Neural cell (in vitro differentiated cells): ENCODE data around the gene TP53I13. TPM values are rescaled to one million over a fixed set of nuclear protein-coding genes. Genes with fewer than 3 reads are reported as not detected.

Experiments
- H2AFZ ChIP-seq: fragments of 200-600, 300-800 bp; sonication (generic), shearing (Covaris generic); 2 replicates; pipeline ENCODE4 v1.6.0; 2014; ENCODE audit warnings: low read depth, mild to moderate bottlenecking, antibody characterized with exemption, low read length, moderate library complexity
- H3F3A ChIP-seq: fragments of 200-600 bp; shearing (Covaris generic); 2 replicates; pipeline ENCODE4 v1.6.1; 2016; ENCODE audit warnings: mild to moderate bottlenecking, moderate library complexity, mixed read lengths, antibody characterized with exemption, low read length; ENCODE audit not compliant: insufficient read depth, poor library complexity, severe bottlenecking
- H3K27ac ChIP-seq: fragments of 200-600, 300-800 bp; sonication (generic), shearing (Covaris generic); 2 replicates; pipeline ENCODE4 v1.5.1; 2014; ENCODE audit warnings: mild to moderate bottlenecking, low read length, moderate library complexity
- H3K27me3 ChIP-seq: fragments of 300-800, 200-600 bp; sonication (generic), shearing (Covaris generic); 2 replicates; pipeline ENCODE4 v1.6.0; 2014; ENCODE audit warnings: mild to moderate bottlenecking, low read depth, low read length, moderate library complexity; ENCODE audit not compliant: insufficient read depth
- H3K36me3 ChIP-seq: fragments of 300-800, 200-600 bp; sonication (generic), shearing (Covaris generic); 2 replicates; pipeline ENCODE4 v1.5.1; 2014; ENCODE audit warnings: mild to moderate bottlenecking, antibody characterized with exemption, low read length, moderate library complexity; ENCODE audit not compliant: insufficient read depth
- H3K4me2 ChIP-seq: fragments of 300-800, 200-600 bp; sonication (generic), shearing (Covaris generic); 2 replicates; pipeline ENCODE4 v1.6.0; 2014; ENCODE audit warnings: mild to moderate bottlenecking, low read length
- H3K4me3 ChIP-seq: fragments of 300-800, 200-600 bp; sonication (generic), shearing (Covaris generic); 2 replicates; pipeline ENCODE4 v1.5.1; 2014; ENCODE audit warnings: mild to moderate bottlenecking, low read length, moderate library complexity
- H3K79me2 ChIP-seq: fragments of 200-600 bp; shearing (Covaris generic); replicated peaks from 2 replicates; pipeline ENCODE4 v1.6.0; 2014; ENCODE audit warnings: mild to moderate bottlenecking, low read length, moderate library complexity; ENCODE audit not compliant: insufficient read depth
- H3K9ac ChIP-seq: fragments of 300-800, 200-600 bp; sonication (generic), shearing (Covaris generic); 2 replicates; pipeline ENCODE4 v1.6.1; 2016; ENCODE audit warnings: mild to moderate bottlenecking, low read length, mixed read lengths
- H3K9me2 ChIP-seq: fragments of 200-600 bp; shearing (Covaris generic); 2 replicates; pipeline ENCODE4 v1.6.1; 2016; ENCODE audit warnings: mild to moderate bottlenecking, low read length, mixed read lengths; ENCODE audit not compliant: insufficient read depth
- H3K9me3 ChIP-seq: fragments of 200-600, 300-800 bp; sonication (generic), shearing (Covaris generic); 2 replicates; pipeline ENCODE4 v1.6.1; 2016; ENCODE audit warnings: mild to moderate bottlenecking, mixed run types, low read length, moderate library complexity, mixed read lengths
- H4K20me1 ChIP-seq: fragments of 200-600 bp; shearing (Covaris generic); 2 replicates; pipeline ENCODE4 v1.6.1; 2016; ENCODE audit warnings: mild to moderate bottlenecking, mixed run types; ENCODE audit not compliant: insufficient read depth
- EP300 ChIP-seq: fragments of 450-650 bp; conservative IDR thresholded peaks from 2 replicates; pipeline ENCODE4 v1.6.1; 2014; ENCODE audit warnings: antibody characterized with exemption, mild to moderate bottlenecking, moderate library complexity; ENCODE audit not compliant: poor library complexity, severe bottlenecking
- EZH2 ChIP-seq: fragments of 200-600, 300-800 bp; shearing (Covaris generic), sonication (generic); IDR thresholded peaks from 2 replicates; pipeline ENCODE4 v1.6.1; 2014; ENCODE audit warnings: antibody characterized with exemption, low read length, borderline replicate concordance, mild to moderate bottlenecking; ENCODE audit not compliant: insufficient read depth, poor library complexity, severe bottlenecking
- MXI1 ChIP-seq: fragments of 450-650 bp; conservative IDR thresholded peaks from 2 replicates; pipeline ENCODE4 v1.6.1; 2014; ENCODE audit warnings: antibody characterized with exemption, mild to moderate bottlenecking; ENCODE audit not compliant: poor library complexity, severe bottlenecking
- POLR2AphosphoS5 ChIP-seq: IDR thresholded peaks from 2 replicates; pipeline ENCODE4 v1.6.1; 2012
- RAD21 ChIP-seq: fragments of 450-650 bp; conservative IDR thresholded peaks from 2 replicates; pipeline ENCODE4 v1.6.1; 2014; ENCODE audit warnings: antibody characterized with exemption, mild to moderate bottlenecking, moderate library complexity
- SMC3 ChIP-seq: fragments of 450-650 bp; conservative IDR thresholded peaks from 2 replicates; pipeline ENCODE4 v1.6.1; 2014; ENCODE audit warnings: antibody characterized with exemption, mild to moderate bottlenecking, moderate library complexity; ENCODE audit not compliant: poor library complexity
- TAF1 ChIP-seq: IDR thresholded peaks from 2 replicates; pipeline ENCODE4 v1.6.1; 2012; ENCODE audit warnings: low read depth
- polyA plus RNA-seq: library from polyadenylated mRNA; depleted of rRNA; stranded (reverse); fragments of >200 nt; gene quantifications from 2 replicates; pipeline ENCODE4 v1.2.3, GENCODE V29; 2014
- TF ChIP-seq, protein P1 (sequence below): fragments of 450-650 bp; IDR thresholded peaks from 2 replicates; pipeline ENCODE4 v1.5.1; 2014; ENCODE audit warnings: antibody characterized with exemption, mild to moderate bottlenecking, moderate library complexity; ENCODE audit not compliant: poor library complexity, severe bottlenecking
- TF ChIP-seq, protein P2 (sequence below): IDR thresholded peaks from 2 replicates; pipeline ENCODE4 v1.6.1; 2012; ENCODE audit warnings: borderline replicate concordance

The TP53I13 gene
- polyA plus RNA-seq, 1 donor from 2014 or later: 18.4 TPM

DNA sequence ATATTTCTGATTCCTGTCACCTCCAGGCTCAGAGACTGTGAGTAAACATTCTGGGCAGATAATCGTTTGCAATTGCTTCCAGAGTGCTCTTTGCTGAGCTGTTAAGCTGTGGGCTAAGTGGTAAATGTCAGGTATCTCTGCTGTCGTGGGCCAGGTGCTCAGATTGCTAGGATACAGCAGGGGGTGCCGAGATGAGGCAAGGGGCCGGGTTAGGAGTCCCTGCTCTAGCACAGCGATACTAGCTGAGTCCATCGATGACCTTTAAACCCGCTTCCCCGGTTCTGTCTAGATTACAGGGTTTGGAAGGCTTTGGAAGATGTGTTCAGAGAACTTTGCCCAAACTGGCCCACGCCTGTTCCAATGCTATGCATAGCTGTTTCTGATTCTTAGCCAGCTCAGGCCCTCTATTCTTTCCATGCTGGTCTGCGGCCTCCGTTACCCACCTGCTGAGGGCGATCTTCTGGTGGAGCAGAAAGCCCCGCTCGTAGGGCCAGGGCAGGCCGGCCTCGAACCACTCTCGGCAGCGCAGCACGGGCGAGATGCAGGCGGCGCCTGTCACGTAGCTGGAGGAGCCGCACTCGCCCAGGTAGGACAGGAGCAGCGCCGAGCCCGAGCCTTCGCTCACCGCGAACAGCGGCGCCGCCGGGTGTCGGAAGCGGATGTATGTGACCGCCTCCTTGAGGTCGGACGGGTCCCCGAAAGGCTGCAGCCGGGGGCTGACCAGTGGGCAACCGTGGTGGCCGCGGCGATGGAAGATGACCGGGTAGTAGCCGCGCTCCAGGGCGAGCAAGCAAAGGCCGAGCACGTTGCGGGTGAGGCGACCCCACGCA is 2.6 kb upstream of the TP53I13 start:
- Histone ChIP-seq H3F3A (no peaks in the 10 kb centered on the region), H2AFZ (no peak overlapping the region), H4K20me1 (no peaks in the 10 kb centered on the region), H3K9me3 (no peaks in the 10 kb centered on the region), H3K27me3 (peaks cover 44% of the 10 kb centered on the region), H3K4me3 (peak overlapping the region; percentile 48), H3K36me3 (no peaks in the 10 kb centered on the region), H3K9me2 (no peaks in the 10 kb centered on the region), H3K4me2 (no peak overlapping the region), H3K9ac (no peak overlapping the region), H3K27ac (no peak overlapping the region), H3K79me2 (no peaks in the 10 kb centered on the region)
- TF ChIP-seq TAF1 (no peak), EZH2 (no peak), RAD21 (no peak), SMC3 (no peak), MXI1 (no peak), POLR2AphosphoS5 (peak; percentile 89), EP300 (peak; percentile 52)
- TF ChIP-seq, protein P1, sequence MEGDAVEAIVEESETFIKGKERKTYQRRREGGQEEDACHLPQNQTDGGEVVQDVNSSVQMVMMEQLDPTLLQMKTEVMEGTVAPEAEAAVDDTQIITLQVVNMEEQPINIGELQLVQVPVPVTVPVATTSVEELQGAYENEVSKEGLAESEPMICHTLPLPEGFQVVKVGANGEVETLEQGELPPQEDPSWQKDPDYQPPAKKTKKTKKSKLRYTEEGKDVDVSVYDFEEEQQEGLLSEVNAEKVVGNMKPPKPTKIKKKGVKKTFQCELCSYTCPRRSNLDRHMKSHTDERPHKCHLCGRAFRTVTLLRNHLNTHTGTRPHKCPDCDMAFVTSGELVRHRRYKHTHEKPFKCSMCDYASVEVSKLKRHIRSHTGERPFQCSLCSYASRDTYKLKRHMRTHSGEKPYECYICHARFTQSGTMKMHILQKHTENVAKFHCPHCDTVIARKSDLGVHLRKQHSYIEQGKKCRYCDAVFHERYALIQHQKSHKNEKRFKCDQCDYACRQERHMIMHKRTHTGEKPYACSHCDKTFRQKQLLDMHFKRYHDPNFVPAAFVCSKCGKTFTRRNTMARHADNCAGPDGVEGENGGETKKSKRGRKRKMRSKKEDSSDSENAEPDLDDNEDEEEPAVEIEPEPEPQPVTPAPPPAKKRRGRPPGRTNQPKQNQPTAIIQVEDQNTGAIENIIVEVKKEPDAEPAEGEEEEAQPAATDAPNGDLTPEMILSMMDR: peak; percentile 26
- TF ChIP-seq, protein P2, sequence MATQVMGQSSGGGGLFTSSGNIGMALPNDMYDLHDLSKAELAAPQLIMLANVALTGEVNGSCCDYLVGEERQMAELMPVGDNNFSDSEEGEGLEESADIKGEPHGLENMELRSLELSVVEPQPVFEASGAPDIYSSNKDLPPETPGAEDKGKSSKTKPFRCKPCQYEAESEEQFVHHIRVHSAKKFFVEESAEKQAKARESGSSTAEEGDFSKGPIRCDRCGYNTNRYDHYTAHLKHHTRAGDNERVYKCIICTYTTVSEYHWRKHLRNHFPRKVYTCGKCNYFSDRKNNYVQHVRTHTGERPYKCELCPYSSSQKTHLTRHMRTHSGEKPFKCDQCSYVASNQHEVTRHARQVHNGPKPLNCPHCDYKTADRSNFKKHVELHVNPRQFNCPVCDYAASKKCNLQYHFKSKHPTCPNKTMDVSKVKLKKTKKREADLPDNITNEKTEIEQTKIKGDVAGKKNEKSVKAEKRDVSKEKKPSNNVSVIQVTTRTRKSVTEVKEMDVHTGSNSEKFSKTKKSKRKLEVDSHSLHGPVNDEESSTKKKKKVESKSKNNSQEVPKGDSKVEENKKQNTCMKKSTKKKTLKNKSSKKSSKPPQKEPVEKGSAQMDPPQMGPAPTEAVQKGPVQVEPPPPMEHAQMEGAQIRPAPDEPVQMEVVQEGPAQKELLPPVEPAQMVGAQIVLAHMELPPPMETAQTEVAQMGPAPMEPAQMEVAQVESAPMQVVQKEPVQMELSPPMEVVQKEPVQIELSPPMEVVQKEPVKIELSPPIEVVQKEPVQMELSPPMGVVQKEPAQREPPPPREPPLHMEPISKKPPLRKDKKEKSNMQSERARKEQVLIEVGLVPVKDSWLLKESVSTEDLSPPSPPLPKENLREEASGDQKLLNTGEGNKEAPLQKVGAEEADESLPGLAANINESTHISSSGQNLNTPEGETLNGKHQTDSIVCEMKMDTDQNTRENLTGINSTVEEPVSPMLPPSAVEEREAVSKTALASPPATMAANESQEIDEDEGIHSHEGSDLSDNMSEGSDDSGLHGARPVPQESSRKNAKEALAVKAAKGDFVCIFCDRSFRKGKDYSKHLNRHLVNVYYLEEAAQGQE: no peak

DNA sequence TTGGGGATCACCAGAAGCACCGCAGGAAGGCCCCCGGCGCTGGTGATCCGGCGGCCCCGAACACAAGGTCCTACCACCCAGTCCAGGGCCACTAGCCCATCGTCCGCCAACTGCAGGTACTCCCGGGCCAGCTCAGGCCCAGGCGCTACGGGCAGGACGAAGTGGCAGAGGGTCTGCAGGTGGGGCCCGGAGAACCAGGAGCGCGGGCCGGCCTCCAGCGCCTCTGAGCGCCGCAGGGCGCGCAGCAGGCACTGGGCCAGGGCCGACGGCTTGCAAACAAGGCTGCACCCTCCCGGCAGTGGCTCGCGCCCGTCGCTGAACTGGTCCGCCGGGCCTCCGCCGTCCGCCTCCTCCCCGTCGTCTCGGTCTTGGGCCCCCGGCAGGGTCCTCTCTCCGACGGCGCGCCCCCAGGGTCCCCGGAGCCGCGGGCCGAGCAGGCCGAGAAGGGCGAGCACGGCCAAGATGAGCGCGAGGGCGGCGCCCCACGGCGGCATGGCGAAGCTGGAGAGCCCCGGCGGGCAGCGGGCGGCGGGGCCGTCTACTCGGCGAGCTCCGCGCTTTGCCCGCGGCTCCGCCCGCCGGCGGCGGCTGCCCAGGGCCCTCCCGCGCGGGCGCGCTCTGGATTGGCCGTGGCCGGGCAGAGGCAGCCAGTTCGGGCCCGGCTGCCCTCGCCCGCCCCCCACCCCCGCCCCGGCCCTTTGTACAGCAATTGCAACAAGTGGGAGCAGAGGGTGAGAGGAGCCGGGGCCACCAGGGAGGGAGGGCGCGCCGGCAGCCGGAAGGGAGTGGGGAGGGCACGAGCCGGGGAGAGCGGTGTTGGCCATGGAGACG is 1.8 kb upstream of the TP53I13 start, which contains the start of gene ABHD15:
ABHD15 (minus strand) TSS at position 565 of the 831 bp plus-strand sequence; CDS start at position 494, 71 bp downstream.
- H3K4me2 ChIP-seq: peak within 1 kb of the TSS; percentile 58
- H3K27ac ChIP-seq: no peak within 1 kb of the TSS
- no peaks in the 10 kb centered on the region for H3K79me2 ChIP-seq
- no peaks in the 10 kb centered on the region for H3K36me3 ChIP-seq
- no peaks in the 10 kb centered on the region for H4K20me1 ChIP-seq
- H3K9me2 ChIP-seq: no peaks in the 10 kb centered on the region
- H2AFZ ChIP-seq: no peak within 1 kb of the TSS
- no peaks in the 10 kb centered on the region for H3K9me3 ChIP-seq
- H3K9ac ChIP-seq: peak within 1 kb of the TSS; percentile 34
- TF ChIP-seq, protein P2: no peak
- TF ChIP-seq TAF1 (no peak), MXI1 (no peak), SMC3 (no peak), POLR2AphosphoS5 (no peak), EP300 (no peak), EZH2 (no peak), RAD21 (no peak)
- TF ChIP-seq, protein P1: no peak
- no peaks in the 10 kb centered on the region for H3F3A ChIP-seq
- H3K4me3 ChIP-seq: peak within 1 kb of the TSS; percentile 84
- H3K27me3 ChIP-seq: peaks cover 44% of the 10 kb centered on the region
